OCI-LY3 (cell line): Measurements from ENCODE around the gene PPIP5K1.

ENCODE experiments used
- H2AFZ ChIP-seq: fragments of 200-600, 300-600 bp; shearing (Covaris generic); 2 replicates; pipeline ENCODE4 v1.6.0; 2014; ENCODE audit warnings: antibody characterized with exemption, low read depth, low read length
- H3K27ac ChIP-seq: fragments of 200-600, 300-600 bp; sonication (generic); 2 replicates; pipeline ENCODE4 v1.5.1; 2014; ENCODE audit warnings: mild to moderate bottlenecking, low read length, moderate library complexity, mixed read lengths
- H3K27me3 ChIP-seq: fragments of 200-600, 300-600 bp; sonication (generic); 2 replicates; pipeline ENCODE4 v1.6.1; 2014; ENCODE audit warnings: low read depth, low read length, mixed read lengths
- H3K36me3 ChIP-seq: fragments of 200-600, 300-600 bp; sonication (generic); replicated peaks from 2 replicates; pipeline ENCODE3; 2014; ENCODE audit warnings: low read depth, low read length, mixed read lengths
- H3K4me1 ChIP-seq: fragments of 300-600, 200-600 bp; sonication (generic); 2 replicates; pipeline ENCODE4 v1.6.1; 2014; ENCODE audit warnings: low read length, mixed read lengths
- H3K4me2 ChIP-seq: fragments of 200-600, 300-600 bp; sonication (generic); 2 replicates; pipeline ENCODE4 v1.6.1; 2014; ENCODE audit warnings: low read length, mixed read lengths
- H3K4me3 ChIP-seq: fragments of 300-600, 200-600 bp; sonication (generic); 2 replicates; pipeline ENCODE4 v1.5.1; 2014; ENCODE audit warnings: antibody characterized with exemption, mild to moderate bottlenecking, low read length, moderate library complexity
- H3K79me2 ChIP-seq: fragments of 300-600, 200-600 bp; shearing (Covaris generic); 2 replicates; pipeline ENCODE4 v1.6.1; 2014; ENCODE audit warnings: mild to moderate bottlenecking, low read length, mixed read lengths
- H3K9ac ChIP-seq: fragments of 300-600, 200-600 bp; shearing (Covaris generic); 2 replicates; pipeline ENCODE4 v1.6.0; 2014; ENCODE audit warnings: mild to moderate bottlenecking, low read length, moderate library complexity
- H3K9me3 ChIP-seq: fragments of 200-600, 300-600 bp; shearing (Covaris generic); 2 replicates; pipeline ENCODE4 v1.6.1; 2014; ENCODE audit warnings: low read length, mixed read lengths; ENCODE audit not compliant: insufficient read depth
- H4K20me1 ChIP-seq: fragments of 200-600, 300-600 bp; sonication (generic); 2 replicates; pipeline ENCODE4 v1.6.1; 2016; ENCODE audit warnings: low read length, mixed read lengths; ENCODE audit not compliant: insufficient read depth
- EZH2phosphoT487 ChIP-seq: fragments of 200-600 bp; shearing (Covaris generic); IDR thresholded peaks from 2 replicates; pipeline ENCODE4 v1.6.1; 2018; ENCODE audit warnings: antibody characterized with exemption, mixed run types, low read depth
- TF ChIP-seq, protein P1 (sequence below): fragments of 200-600, 300-600 bp; sonication (generic); IDR thresholded peaks from 2 replicates; pipeline ENCODE4 v1.5.1; 2014; ENCODE audit warnings: antibody characterized with exemption, low read length, low read depth

Gene PPIP5K1

DNA sequence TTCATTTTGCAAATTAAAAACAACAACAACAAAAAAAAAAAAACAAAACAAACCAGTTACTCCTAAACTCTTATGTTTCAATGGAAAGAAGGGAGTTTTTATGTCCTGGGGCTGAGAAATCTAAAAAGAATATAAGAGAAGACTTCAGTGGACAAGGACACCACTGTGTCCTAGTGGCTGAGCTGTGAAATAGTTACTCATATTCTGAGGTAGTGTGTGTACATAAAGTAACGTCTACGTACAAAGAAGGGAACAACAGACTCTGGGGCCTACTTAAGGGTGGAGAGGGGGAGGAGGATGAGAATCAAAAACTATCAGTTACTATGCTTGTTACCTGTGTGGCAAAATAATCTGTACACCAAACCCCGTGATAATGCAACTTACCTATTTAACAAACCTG is 91.0 kb downstream of the PPIP5K1 start:
- Histone ChIP-seq H3K4me3 (no peak overlapping the region), H2AFZ (0 out of 2 replicates have a peak overlapping the region, but pooled peaks have one; percentile 34), H3K4me1 (peaks cover 13% of the 10 kb centered on the region), H3K79me2 (no peaks in the 10 kb centered on the region), H3K27me3 (no peaks in the 10 kb centered on the region), H3K9me3 (no peaks in the 10 kb centered on the region), H3K27ac (no peak overlapping the region), H3K4me2 (no peak overlapping the region), H4K20me1 (no peaks in the 10 kb centered on the region), H3K9ac (no peak overlapping the region), H3K36me3 (no peaks in the 10 kb centered on the region)
- TF ChIP-seq EZH2phosphoT487 = no peak
- TF ChIP-seq, protein P1, sequence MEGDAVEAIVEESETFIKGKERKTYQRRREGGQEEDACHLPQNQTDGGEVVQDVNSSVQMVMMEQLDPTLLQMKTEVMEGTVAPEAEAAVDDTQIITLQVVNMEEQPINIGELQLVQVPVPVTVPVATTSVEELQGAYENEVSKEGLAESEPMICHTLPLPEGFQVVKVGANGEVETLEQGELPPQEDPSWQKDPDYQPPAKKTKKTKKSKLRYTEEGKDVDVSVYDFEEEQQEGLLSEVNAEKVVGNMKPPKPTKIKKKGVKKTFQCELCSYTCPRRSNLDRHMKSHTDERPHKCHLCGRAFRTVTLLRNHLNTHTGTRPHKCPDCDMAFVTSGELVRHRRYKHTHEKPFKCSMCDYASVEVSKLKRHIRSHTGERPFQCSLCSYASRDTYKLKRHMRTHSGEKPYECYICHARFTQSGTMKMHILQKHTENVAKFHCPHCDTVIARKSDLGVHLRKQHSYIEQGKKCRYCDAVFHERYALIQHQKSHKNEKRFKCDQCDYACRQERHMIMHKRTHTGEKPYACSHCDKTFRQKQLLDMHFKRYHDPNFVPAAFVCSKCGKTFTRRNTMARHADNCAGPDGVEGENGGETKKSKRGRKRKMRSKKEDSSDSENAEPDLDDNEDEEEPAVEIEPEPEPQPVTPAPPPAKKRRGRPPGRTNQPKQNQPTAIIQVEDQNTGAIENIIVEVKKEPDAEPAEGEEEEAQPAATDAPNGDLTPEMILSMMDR = no peak

DNA sequence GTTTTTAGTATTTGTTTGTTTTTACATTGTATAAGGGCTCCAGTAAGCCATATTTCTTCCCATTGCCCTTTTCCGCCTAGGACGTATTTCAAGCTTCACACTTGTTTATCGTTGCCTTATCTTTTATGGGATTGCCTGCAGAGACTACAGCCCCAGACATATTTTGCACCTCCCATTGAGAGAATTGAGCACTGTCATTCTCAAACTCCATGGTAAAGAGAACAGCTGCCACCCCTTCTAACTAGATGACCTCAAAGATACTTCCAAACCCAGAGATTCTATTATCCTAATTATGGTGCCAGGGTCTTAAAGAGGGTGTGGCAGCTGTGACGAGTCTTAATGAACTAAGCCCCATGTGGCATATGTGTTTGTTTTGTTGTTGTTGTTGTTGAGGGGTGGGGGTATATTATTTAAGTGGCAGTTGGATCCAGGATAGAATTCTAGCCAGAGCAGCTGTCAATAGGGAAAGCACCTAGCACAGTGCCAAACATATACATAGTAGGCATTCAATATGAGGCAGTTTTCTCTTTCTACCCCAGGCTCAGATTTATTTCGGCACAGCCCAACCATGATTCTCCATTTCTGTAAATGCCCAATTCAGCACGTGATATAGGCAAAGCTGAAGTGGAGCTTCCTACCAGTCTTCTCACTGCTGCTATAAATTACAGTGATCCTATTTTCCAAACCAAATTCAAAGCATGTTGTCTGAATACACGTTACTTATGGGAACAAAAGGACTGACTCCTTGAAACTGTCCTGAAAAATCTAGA is 96.1 kb downstream of the PPIP5K1 start:
- peaks cover 25% of the 10 kb centered on the region for H3K4me1 ChIP-seq
- peak overlapping the region; percentile 83 for H3K4me3 ChIP-seq
- no peaks in the 10 kb centered on the region for H3K27me3 ChIP-seq
- no peaks in the 10 kb centered on the region for H4K20me1 ChIP-seq
- no peaks in the 10 kb centered on the region for H3K9me3 ChIP-seq
- H3K27ac ChIP-seq = peak overlapping the region; percentile 76
- TF ChIP-seq, protein P1 = no peak
- no peak for TF ChIP-seq EZH2phosphoT487
- H2AFZ ChIP-seq = peak overlapping the region; percentile 98
- H3K9ac ChIP-seq = peak overlapping the region; percentile 67
- peaks cover 18% of the 10 kb centered on the region for H3K36me3 ChIP-seq
- peaks cover 9% of the 10 kb centered on the region for H3K79me2 ChIP-seq
- H3K4me2 ChIP-seq = peak overlapping the region; percentile 93

DNA sequence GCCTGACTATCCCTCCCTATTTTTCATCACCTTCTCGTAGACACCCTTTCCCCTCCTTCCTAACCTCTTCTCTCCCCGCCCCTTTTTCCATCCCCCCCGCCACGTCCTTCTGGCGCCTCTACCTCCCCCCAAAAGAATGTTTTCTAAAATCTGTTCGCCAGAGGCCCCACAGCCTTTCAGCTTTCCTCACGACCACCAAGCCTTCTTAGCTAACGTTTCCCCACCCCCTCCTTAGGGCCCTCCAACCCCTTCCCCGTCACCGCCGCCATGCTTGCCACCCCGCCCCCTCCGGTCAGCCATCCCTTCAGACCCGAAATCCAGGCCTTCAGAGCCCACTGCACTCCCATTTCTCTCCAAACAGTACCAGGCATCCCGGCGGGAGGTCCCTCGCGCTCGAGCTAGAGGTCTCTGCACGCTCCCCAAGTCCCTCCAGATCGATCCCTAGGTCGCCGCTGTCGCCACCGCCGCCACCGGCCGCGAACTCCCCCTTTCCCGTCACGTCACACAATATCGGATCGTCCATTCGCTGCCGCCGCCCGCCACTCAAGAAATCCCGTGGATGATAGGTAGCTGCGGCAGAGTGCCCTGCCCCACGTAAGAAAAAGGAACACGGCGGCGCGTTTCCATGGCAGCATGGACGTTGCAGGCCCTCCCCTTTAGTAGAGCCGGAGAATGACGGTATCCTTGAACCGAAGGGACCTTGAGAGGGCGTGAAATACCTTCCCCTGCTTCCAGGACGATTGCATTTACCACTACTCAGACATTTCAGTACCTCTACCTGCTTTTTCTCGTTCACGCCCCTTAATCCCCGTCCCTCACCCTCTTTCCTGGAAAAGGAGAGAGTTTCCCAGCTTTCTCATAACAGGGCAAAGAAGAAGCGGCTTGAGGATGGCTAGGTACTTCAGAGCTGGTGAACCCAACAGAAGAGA is 97.1 kb downstream of the PPIP5K1 start, which contains the start of gene TP53BP1:
Gene TP53BP1 (minus strand): TSS at position 484 of the 929 bp plus-strand sequence. CDS start 113 bp downstream, at position 371.
- Histone ChIP-seq H4K20me1 (no peaks in the 10 kb centered on the region), H3K27ac (peak within 1 kb of the TSS; percentile 76), H3K4me3 (peak within 1 kb of the TSS; percentile 83), H3K9me3 (no peaks in the 10 kb centered on the region), H3K36me3 (peaks cover 25% of the 10 kb centered on the region), H3K79me2 (peaks cover 9% of the 10 kb centered on the region), H3K4me1 (peaks cover 25% of the 10 kb centered on the region), H2AFZ (peak within 1 kb of the TSS; percentile 98), H3K4me2 (peak within 1 kb of the TSS; percentile 95), H3K27me3 (no peaks in the 10 kb centered on the region), H3K9ac (peak within 1 kb of the TSS; percentile 72)
- no peak for TF ChIP-seq EZH2phosphoT487
- TF ChIP-seq, protein P1 = no peak

DNA sequence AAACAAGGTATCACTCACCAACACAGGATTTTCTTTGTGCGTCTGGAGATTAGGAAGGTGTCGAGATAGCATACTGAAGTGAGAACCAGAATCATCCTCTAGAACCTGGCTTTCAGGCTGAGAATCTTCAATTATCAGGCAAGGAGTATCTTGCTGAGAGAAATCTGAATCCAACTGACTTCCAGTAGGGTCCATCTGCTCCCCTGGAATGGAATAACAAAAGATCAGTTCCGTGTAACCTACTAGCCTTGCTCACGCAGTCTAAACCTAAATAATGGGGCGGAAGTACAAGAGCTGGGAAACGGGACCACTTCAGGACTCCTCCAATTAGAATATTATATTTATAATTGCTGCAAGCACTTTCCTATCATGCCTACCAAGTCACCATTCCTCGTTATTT is 97.7 kb downstream of the PPIP5K1 start:
- H3K27ac ChIP-seq = no peak overlapping the region
- H3K4me3 ChIP-seq = peak overlapping the region; percentile 83
- no peak for TF ChIP-seq EZH2phosphoT487
- TF ChIP-seq, protein P1 = no peak
- peaks cover 9% of the 10 kb centered on the region for H3K79me2 ChIP-seq
- H3K4me1 ChIP-seq = peaks cover 25% of the 10 kb centered on the region
- H3K4me2 ChIP-seq = peak overlapping the region; percentile 95
- no peaks in the 10 kb centered on the region for H3K27me3 ChIP-seq
- peak overlapping the region; percentile 72 for H3K9ac ChIP-seq
- peaks cover 28% of the 10 kb centered on the region for H3K36me3 ChIP-seq
- H3K9me3 ChIP-seq = no peaks in the 10 kb centered on the region
- H4K20me1 ChIP-seq = no peaks in the 10 kb centered on the region
- peak overlapping the region; percentile 59; the same call in 1 of the 2 replicates for H2AFZ ChIP-seq
